Stimulated activated CD4-positive, alpha-beta T cell treated with anti-CD3 and anti-CD28 coated beads, TNF-alpha, amount 100 ng/mL, for 1 hour (primary cell): ENCODE data around the gene SERPINE1.

Source experiments
- DNase-seq, 3 donors: peaks; one replicate each; pipeline ENCODE4 v3.0.0-alpha.2; 2020; ENCODE audit warnings: low read depth in 3 of 3, low spot score in 1 of 3

SERPINE1 gene

DNA sequence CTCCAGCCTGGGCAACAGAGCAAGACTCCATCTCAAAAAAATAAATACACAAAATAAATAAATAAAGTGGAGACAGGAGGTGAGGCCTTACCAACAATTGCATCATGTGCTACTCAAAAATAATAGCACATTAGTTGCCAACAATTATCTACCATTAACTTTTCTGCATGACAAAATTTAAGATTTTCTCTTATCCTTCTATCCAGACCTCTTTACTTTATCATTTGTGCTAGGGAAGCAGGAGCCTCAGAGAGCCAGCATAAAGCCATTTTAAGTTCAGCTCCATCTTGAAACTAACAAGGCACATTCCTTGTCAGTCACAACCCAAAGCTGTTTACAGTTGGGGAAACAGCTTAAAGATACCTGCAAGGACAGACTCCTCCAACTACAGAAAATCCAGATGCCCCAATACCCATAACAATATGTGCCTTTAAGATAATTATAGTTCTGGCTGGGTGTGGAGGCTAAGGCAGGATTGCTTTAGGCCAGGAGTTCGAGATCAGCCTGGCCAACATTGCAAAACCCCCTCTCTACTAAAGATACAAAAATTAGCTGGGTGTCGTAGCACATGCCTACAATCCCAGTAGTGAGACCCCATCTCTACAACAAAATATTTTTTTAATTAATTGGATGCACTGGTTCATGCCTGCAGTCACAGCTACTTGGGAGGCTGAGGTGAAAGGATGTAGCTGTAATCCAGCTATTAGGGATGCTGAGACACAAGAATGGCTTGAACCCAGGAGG lies 25.2 kb downstream of the SERPINE1 start:
- no peak for DNase-seq

DNA sequence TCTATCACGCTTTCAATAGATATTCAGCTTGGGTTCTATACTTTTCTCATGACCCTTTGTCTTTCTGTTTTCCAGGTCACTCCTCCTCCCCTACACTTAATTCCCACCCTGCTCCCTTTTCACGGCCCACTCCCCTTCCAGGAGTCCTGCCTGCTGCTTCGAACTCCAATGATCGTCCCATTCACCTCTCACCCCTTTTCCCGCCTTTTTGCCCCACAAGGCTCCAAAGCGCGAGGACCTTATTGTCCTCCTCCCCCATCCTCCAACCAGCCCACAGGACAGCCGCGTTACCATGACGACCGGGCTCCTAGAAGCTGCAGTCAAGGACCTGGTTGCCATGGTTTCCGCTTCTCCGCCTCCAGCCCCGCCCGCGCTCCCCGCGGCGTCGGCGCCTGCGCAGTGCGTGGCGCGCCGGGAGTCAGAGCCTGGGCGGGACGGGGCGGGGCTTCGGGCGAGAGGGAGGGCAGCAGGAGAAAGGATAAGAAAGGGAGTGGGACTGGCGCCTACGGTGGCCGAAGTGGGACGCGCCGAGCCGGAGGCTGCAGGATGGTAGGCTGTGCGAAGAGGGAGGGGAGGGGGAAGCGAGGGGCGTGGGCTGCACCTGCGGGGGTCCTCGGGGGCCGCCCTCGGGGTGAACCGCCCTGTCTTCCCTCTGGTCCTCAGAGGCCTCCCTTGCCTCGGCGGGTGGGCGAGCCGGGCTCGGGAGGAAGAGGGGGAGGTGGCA lies 27.2 kb downstream of the SERPINE1 start, which contains the start of gene AP1S1:
Gene AP1S1 (plus strand): TSS at position 508 of the 724 bp plus-strand sequence. CDS start 39 bp downstream, at position 547.
- DNase-seq, result peak; percentile 85 to 89 (median 86)

DNA sequence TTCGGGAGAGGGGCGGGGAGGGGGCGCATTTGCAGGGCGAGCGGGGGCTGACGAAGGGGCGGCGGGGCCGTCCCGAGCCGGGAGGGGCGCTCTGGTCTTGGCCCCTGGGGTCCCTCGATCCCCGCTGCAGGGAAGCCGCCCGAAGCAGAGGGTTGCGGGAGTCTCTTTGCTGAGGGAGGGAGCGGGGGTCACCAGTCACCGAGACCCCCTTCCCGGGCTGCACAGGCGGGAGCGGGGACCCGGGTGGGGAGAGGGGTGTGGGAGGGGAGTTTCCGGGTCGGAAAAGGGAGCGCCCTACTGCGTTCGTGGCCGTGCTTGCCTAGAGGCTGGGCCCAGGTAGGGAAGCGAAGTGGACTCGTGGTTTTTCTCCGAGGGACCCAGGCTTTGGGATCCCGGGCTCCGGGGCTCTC lies 27.8 kb downstream of the SERPINE1 start:
- no peak for DNase-seq

DNA sequence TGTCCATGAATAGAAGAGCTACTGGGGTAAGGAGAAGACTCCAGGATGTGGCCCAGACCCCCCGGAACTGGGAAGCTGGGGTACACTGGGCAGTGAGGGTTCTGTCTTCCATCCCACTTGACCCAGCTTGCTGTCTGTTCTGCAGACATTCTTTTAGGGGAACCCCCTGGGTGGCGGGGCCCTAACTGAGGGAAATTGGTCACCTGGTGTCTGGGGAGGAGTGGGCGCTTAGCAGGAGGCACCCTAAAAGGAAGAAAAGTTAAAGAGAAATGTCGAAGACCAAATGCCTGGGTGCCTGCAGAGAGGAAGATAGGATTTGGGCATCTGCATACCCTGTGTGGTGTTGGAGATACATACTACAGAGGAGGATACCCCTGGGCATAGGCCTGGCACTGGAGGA lies 28.4 kb downstream of the SERPINE1 start:
- DNase-seq, result no peak

DNA sequence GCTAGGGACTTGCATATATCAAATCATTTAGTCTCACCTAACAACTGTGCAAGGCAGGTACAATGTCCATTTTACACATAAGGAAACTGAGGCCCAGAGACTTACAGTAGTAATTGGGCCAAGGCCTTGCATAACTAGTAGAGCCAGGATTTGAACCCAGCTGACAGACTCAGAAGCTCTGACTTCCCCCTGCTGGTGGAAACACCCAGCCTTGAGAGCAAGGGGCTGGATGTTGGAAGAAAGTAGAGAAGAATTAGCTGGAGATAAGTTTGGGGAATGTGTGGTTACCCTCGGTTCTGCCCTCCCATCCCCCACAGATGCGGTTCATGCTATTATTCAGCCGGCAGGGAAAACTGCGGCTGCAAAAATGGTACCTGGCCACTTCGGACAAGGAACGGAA lies 29.4 kb downstream of the SERPINE1 start:
- DNase-seq, result no peak

DNA sequence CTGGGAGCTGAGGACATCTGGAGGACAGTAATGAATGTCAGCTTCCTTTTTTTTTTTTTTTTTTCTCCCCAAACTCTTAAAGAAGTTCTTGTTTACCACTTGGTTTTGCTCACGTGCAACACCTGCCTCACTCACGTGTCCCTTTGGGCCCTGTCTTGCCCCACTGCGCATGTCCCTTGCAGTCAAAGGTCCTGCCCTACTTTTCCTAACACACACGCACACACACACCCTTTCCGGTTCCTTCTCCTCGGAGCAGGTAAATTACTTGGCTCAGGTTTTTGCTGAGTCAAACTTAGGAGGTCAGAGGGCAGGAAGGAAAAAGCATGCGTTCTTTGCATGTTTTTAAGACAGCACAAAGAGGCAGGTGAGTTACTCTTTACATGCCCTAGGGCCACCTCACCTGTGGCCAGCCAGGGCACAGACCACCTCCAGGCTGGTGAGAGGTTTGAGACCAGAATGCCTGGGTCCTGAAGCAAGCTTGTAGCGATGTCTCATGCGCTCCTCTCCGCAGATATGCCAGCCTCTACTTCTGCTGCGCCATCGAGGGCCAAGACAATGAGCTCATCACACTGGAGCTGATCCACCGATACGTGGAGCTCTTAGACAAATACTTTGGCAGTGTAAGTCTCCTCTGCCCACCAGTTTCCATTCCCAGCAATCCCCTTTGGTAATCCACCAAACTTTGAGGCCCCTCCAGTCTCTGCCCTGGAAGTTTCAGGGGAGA lies 30.1 kb downstream of the SERPINE1 start:
- DNase-seq, result no peak

DNA sequence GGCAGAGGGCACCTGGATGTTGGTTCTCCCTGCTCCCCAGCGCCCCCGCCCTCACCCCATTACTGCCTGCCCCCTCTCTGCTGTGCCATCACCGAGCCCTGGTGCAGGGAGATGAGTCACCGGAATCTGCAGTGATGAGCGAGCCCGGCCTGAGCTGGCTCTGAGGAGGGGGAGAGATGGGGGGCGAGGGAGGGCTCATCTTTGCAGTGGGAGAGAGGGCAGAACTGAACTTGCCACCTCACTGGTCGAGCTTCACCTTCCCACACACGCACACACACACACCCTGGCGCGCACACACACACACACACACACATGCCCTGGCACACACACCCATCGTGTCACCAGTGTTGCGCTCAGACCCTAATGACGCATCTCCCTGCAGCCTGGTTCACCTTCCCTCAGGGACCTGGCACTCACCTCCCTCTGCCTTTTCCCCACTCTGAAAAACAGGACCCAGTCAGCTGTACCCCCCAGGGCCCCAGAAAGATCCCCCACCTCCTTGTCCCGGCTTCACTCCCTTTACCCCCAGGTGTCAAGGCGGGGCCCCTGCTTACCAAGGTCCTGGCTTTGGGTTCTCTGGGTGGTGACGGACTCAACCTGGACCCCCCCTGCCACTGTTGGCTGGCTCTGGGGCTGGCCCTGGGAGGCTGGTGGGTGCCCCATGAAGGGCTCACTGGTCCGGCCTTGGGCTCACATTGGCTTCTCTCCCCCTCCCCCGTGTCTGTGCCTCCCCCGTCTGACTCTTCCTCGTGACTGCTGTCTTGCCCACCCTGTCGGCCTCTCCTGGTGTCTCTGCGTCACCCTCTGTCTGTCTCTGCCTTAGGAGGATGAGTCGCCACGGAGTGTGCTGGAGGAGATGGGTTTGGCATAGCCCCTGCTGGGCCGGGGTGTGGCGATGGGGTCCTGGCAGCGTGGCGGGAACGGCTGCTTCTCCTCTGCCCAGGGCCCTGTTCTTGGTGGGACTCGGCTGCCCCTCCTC lies 33.1 kb downstream of the SERPINE1 start:
- no peak for DNase-seq

DNA sequence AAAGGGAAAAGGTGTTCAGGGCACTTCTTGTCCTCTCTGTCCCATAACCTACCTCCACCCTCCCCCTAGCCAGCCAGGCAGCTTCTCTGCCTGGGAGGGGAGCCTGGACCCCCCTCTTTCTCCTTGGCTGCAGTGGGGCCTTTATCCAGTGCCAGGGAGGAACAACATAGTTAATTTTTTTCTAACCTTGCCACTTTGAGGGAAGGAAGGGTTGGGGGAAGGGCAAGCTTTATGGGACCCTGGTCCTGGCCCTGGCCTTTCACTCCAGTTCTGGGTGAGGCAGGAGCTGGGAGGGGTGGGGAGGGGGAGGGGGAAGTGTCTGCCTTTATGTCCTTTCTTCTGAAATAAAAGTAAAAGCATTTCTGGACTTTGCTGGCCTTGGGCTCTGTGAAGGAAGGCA lies 34.0 kb downstream of the SERPINE1 start:
- DNase-seq, result no peak

DNA sequence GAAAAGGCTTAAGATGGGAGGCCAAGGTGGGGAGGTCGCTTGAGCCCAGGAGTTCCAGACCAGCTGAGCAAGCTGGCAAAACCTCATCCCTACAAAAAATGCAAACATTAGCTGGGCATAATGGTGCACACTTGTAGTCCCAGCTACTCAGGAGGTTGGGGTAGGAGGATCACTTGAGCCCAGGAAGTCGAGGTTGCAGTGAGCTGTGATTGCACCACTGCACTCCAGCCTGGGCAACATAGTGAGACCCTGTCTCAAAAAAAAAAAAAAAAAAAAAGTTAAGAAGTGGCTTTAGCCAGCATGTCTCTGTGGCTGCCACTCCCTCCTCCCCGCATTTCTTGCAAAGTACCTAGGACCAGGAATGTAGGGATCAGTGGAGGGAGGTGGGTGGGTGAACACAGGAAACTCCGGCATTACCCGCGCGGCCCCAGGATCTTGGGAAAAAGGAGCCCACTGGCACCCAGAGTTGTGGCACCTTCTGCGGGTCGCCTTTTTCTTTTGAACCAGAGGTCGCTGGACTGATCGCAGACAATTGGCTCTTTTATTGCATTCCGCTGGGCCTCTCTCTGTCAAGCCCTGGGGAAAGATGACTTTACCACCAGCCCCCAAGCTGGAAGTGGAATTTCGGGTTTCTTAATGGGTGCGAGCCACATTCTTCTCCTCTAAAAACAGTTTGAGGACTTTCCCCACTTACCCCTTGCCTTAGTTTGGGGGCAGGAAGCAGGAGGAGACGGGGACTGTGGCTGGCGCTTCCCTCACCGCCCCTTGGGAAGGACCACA lies 35.0 kb downstream of the SERPINE1 start:
- no peak for DNase-seq

DNA sequence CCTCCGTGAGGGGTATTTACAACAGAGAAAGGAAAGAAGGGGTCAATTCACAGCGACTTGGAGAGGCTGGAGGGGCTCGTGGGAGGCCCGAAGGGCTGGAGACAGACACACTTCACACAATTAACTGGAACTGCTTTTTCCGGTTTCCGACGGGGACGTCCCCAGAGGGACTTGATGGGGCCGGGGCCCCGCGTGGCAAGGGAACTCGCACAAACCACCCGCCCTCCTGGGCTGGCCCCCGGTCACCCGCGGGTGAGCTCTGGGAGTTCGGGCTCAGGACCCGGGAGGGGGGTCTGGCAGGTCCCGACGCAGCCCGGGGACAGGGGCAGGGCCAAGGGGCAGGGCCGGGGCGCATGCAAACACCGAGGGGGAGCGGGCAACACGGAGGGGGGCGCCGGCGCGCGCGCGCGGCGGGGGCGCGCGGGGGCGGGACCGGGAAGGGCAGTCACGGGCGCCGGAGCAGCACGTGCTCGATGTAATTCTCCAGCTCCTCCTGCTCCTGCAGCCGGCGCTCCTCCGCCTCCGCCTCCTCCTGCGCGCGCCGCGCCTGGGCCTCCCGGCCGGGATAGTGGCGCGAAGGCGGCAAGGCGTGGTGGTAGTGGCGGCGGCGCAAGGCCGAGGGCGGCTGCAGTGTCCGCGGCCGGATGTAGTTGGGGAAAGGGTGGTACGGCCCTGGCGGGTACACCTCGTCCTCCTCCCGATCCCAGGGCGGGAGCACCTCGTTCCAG lies 35.8 kb downstream of the SERPINE1 start:
- no peak for DNase-seq

DNA sequence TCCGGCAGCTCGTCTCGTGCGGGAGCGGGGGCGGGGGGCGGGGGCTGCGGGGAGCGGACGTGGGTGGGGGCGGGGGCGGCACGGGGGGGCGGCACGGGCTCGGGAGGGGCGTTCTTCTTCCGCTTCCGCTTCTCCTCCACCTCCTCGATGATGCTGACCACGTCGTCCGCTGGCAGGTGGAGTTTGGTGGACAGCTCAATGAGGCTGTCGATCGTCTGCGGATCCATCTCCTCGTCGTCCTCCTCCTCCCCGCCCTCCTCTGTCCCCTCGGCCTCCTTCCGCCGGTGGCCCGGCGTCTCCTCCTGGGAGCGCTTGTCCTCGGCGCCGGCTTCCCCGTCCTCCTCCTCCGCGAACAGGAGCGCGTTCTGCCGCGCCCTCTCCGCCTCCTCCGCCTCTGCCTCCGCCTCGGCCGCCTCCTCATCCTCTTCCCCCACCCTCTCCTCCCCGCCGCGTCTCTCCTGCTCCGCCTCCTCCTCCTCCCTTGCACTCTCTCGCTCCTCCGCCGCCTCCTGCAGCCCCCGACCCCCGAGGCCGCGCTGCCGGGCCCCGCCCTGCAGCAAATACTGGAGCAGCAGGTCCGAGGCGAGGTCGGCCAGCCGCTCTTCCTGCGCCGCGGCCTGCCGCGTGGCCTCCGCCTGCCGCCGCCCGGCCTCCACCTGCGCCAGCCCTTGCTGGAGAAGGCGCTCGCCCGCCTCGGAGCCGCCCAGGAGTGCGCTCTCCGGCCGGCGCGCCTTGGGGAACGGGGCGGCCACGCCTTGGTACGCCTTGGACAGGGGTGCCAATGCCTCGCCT lies 36.6 kb downstream of the SERPINE1 start:
- no peak for DNase-seq

DNA sequence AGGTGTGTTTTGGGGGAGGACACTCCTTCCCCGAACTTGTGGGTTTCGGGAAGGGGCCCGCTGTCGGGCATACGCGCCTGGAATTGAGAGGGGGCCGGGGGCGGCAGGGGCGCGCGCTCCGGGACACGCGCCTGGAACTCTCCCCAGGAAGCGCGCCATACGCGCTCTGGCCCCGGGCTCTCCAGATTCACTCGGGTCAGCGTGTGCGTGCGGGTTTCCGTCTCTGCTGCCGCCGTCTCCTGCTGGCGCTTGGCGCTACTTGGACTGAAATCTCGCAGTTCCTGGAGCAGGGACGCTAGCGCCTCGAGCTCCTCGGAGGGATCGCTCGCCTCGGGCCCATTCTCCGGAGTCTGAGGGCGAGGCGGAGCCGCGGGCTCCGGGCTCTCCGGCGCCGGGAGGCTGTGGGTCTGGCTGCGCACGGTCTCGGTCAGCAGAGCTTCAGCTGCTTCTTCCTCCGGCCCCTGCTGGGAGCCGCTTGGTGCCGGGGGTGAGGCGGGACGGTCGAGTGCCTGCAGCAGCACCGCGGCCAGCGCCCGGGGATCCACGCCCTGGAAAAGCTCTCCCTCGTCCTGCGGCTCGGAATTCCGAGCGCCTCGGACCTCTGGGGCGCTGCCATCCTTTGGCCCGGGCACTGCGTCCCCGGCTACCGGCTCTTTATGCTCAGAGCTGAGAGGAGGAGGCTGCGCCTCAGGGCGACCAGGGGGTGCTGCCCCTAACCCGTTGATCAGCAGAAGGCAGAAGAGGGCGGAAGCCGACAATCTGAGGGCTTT lies 37.4 kb downstream of the SERPINE1 start:
- no peak for DNase-seq

DNA sequence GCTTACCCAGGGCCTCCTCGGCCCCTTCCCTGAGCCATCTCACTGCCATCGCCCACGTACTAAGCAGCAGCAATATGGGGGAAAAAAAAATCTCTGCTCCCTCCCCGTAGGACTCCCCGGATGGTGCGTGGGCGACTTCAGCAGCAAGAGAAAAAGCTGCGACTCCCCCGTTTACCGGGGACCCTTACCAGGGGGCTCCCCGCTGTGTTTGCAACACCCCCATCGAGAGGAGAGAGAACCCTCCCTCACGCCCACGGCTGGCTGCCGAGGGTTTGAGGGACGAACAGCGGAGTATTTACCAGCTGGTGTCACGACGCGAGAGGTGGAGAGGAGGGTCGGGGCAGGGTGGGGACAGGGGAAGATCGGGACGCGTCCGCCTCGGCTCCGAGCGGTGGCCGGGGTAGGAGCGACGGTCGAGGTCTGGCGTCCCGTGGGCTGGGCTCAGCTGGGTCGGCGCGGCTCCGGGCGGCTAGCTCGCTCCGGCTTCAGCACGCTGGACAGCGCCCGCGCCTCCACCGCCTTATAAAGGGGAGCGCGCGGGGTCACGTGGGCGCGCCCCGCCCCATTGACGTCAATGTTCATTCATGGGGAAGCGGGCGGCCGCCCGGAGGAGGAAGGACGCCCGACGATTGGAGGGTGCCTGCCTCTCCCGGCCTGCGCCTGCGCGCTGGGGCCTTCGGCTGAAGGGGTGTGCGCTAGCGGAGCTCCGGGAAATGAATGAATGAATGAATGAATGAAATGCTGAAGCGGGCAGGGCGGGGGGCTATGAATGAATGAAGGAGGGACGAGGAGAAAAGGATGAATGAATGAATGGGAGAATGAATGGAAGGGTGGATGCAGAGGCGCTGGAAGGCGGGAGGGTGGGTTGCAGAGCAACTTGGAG lies 38.4 kb downstream of the SERPINE1 start, which contains the start of gene VGF:
Gene VGF (minus strand): TSS at position 495 of the 883 bp plus-strand sequence. CDS start 726 bp downstream, outside the sequence.
- DNase-seq, result peak; percentile 73 to 83 (median 79)

DNA sequence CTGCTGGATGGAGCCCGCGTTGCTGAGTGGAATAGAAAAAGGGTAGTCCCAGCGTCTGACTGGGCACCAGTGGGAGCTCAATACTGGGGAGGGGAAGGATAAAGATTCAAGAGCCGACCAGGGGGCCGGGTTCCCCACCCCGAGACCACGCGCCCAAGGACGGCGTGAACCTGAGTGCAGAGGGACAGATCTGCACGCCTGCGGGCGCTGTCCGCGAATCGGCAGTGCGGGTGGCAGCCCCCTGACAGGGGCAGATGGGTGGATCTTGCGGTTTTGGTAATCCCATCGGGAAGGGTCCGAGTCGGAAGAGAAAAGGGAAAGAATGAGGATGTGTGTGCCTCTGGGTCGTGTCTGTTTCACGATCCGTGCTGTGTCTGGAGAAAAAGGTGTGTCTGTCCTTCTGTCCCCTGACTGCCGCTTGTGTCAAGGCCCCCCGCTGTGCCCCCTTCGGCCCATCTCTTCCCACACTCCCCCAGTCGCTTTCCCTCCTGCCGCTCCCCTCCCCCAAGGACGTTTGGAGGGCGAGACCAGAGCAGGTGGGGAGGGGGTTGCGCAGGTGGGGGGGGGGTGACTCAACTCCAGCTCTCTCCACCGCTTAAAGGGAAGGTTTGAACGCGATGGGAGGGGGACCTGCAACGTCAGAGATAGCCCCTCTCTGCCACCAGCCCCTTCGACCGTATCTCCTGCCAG lies 39.2 kb downstream of the SERPINE1 start:
- no peak for DNase-seq

DNA sequence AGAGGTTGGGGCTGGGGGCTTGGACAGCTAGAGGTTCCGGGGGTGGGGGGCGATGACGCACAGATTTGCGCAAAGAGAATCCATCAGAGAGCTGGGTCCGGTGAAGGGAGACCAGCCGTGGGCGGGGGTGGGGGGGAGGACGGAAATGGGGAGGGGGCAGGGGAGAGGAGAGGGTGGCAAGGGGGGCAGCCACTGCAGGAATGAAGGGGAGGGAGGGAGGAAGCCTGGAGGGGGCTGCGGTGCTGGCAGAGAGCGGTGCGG lies 39.7 kb downstream of the SERPINE1 start:
- DNase-seq, result no peak

DNA sequence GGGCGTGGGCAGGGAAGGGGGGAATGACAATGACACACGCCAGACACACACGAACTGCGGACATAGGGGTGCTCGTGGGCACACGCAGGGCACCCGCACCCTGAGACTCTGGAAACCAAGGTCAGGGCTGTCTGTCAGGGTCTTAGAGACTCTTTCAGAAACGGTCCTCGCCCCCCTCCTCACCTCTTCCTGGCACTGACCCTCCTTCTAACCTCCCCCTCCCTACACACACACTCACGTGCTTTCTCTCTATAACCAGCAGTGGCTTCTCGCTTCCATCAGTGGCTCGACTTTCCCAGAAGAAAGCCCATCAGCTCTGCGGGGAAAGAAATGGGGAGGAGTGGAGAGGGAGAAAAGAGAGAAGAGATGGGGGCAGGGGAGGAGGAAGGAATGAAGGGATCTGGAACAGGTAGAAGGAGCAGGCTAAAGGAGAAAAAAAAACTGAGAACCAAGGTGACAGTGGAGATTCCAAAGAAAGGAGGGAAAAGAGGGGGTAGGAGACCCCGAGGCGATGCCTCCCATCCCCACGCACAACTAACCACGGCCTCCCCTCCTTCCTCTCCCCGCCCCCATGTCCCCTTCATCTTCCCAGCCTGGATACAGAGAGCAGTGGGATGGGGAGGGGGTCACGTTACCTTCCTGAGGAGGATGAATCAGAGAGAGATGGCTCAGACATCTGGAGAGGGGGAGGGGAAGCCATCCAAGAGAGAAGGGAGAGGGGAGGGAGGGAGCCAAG lies 40.2 kb downstream of the SERPINE1 start:
- DNase-seq, result no peak
